ENCODE results near the gene CCDC50.

CCDC50 gene

GRCh38 chr3:191356631-191357439, 27.6 kb downstream of the CCDC50 start:
- TF ChIP-seq CTCF (IDR thresholded peaks at IDR 0.05; ENCODE audit: low read depth, low read length): no peak
- no peak for DNase-seq (ENCODE audit: extremely low read depth, low read depth)

- no peak for DNase-seq (ENCODE audit: extremely low read depth, low read depth)
- TF ChIP-seq CTCF (IDR thresholded peaks at IDR 0.05; ENCODE audit: low read depth, low read length): no peak
These were observed 28.7 kb downstream of the CCDC50 start for GRCh38 chr3:191357909-191358308.

- DNase-seq (ENCODE audit: extremely low read depth, low read depth): no peak
- TF ChIP-seq CTCF (IDR thresholded peaks at IDR 0.05; ENCODE audit: low read depth, low read length): no peak
These were observed 29.7 kb downstream of the CCDC50 start for GRCh38 chr3:191358929-191359328.

- TF ChIP-seq CTCF (IDR thresholded peaks at IDR 0.05; ENCODE audit: low read depth, low read length): no peak
- DNase-seq (ENCODE audit: extremely low read depth, low read depth): no peak
These were observed 31.4 kb downstream of the CCDC50 start for GRCh38 chr3:191360620-191361019.

GRCh38 chr3:191361456-191361855, 32.3 kb downstream of the CCDC50 start:
- no peak for DNase-seq (ENCODE audit: extremely low read depth, low read depth)

GRCh38 chr3:191362037-191362436, 32.8 kb downstream of the CCDC50 start:
- no peak for TF ChIP-seq CTCF (IDR thresholded peaks at IDR 0.05; ENCODE audit: low read depth, low read length)
- no peak for DNase-seq (ENCODE audit: extremely low read depth, low read depth)

More at GRCh38 chr3:191361456-191361855, 32.3 kb downstream of the CCDC50 start:
- TF ChIP-seq CTCF (IDR thresholded peaks at IDR 0.05; ENCODE audit: low read depth, low read length): no peak

GRCh38 chr3:191362524-191363090, 33.4 kb downstream of the CCDC50 start:
- TF ChIP-seq CTCF (IDR thresholded peaks at IDR 0.05; ENCODE audit: low read depth, low read length): no peak
- no peak for DNase-seq (ENCODE audit: extremely low read depth, low read depth)

Data from AG09319 (cell line).